H1 (cell line): ENCODE measurements around the gene RASAL2. TPM values are rescaled to one million over a fixed set of nuclear protein-coding genes. Genes with fewer than 3 reads are reported as not detected.

Source experiments
- CTCF ChIA-PET: fragments of 300-600 bp; sonication (Branson Sonifier 250); formaldehyde crosslinking; loops from one replicate; lab custom pipeline; 2021; ENCODE audit not compliant: partially characterized antibody; lab: Charles Lee
- POLR2A ChIA-PET: fragments of 300-600 bp; sonication (Branson Sonifier 250); formaldehyde crosslinking; loops from one replicate; lab custom pipeline; 2021; ENCODE audit warnings: inconsistent platforms; ENCODE audit not compliant: partially characterized antibody; lab: Charles Lee
- DNase-seq, 2 experiments: peaks; one replicate each; pipeline versions ENCODE4 v3.0.0 to v3.0.0-alpha.2; 2010 to 2022; ENCODE audit warnings: low spot score in 2 of 2, low read depth in 1 of 2, mixed read lengths in 1 of 2
- FAIRE-seq: peaks from 2 replicates; lab custom pipeline; 2011; peaks lifted over from hg19 to GRCh38; lab: Jason Lieb, UNC
- H2AFZ ChIP-seq: 2 replicates; pipeline ENCODE4 v1.8.1; 2012; ENCODE audit warnings: low read length, inconsistent platforms
- H2AK5ac ChIP-seq: 2 replicates; pipeline ENCODE4 v1.6.1; 2013; ENCODE audit warnings: low read depth, low read length
- H2BK120ac ChIP-seq: replicated peaks from 2 replicates; pipeline ENCODE3; 2013; ENCODE audit warnings: low read depth, low read length, inconsistent platforms
- H2BK12ac ChIP-seq: 2 replicates; pipeline ENCODE4 v1.6.1; 2013; ENCODE audit warnings: low read depth, low read length
- H2BK15ac ChIP-seq: 2 replicates; pipeline ENCODE4 v1.6.1; 2013; ENCODE audit warnings: low read length
- H2BK20ac ChIP-seq: 2 replicates; pipeline ENCODE4 v1.6.1; 2013; ENCODE audit warnings: low read length
- H2BK5ac ChIP-seq: 2 replicates; pipeline ENCODE4 v1.6.1; 2013; ENCODE audit warnings: low read depth, low read length
- H3K14ac ChIP-seq: 2 replicates; pipeline ENCODE4 v1.6.1; 2013; ENCODE audit warnings: inconsistent platforms; ENCODE audit not compliant: insufficient read length
- H3K18ac ChIP-seq: 2 replicates; pipeline ENCODE4 v1.6.1; 2013; ENCODE audit warnings: low read length; ENCODE audit errors: extremely low read depth
- H3K23ac ChIP-seq: 2 replicates; pipeline ENCODE4 v1.6.1; 2013; ENCODE audit warnings: inconsistent platforms; ENCODE audit not compliant: insufficient read length
- H3K23me2 ChIP-seq: 2 replicates; pipeline ENCODE4 v1.6.1; 2013; ENCODE audit warnings: low read depth, low read length
- H3K27ac ChIP-seq: 2 replicates; pipeline ENCODE4 v1.6.1; 2011; ENCODE audit warnings: low read depth, low read length, inconsistent platforms
- H3K27me3 ChIP-seq, 4 experiments: replicated peaks in 1 of 4; 1 replicate in 1 of 4; 2 replicates in 3 of 4; pipeline versions ENCODE4 v1.6.1 to v1.8.1; 2011 to 2013; ENCODE audit warnings: low read length in 3 of 4, mild to moderate bottlenecking in 3 of 4, inconsistent platforms in 2 of 4, mixed read lengths in 2 of 4, moderate library complexity in 1 of 4; ENCODE audit not compliant: control insufficient read depth in 3 of 4, insufficient read depth in 3 of 4; ENCODE audit errors: extremely low read depth in 1 of 4
- H3K36me3 ChIP-seq, 4 experiments: 2 replicates each; pipeline versions ENCODE4 v1.6.1 to v1.8.1; 2011 to 2013; ENCODE audit warnings: mild to moderate bottlenecking in 4 of 4, low read length in 3 of 4, moderate library complexity in 2 of 4, control low read depth in 1 of 4, inconsistent platforms in 1 of 4; ENCODE audit not compliant: insufficient read depth in 4 of 4, control insufficient read depth in 2 of 4
- H3K4ac ChIP-seq: replicated peaks from 2 replicates; pipeline ENCODE3; 2013; ENCODE audit warnings: low read length, low read depth, mixed read lengths, inconsistent platforms; ENCODE audit not compliant: insufficient read length
- H3K4me1 ChIP-seq, 4 experiments: replicated peaks in 1 of 4; 1 replicate in 1 of 4; 2 replicates in 3 of 4; pipeline versions ENCODE4 v1.6.1 to v1.8.1; 2011 to 2013; ENCODE audit warnings: low read length in 3 of 4, inconsistent platforms in 2 of 4, mixed read lengths in 1 of 4; ENCODE audit not compliant: insufficient read depth in 4 of 4, control insufficient read depth in 3 of 4
- H3K4me2 ChIP-seq, 2 experiments: 2 replicates each; pipeline versions ENCODE4 v1.6.1 to v1.8.1; 2011 to 2013; ENCODE audit warnings: low read depth in 2 of 2, low read length in 2 of 2, control low read depth in 1 of 2, inconsistent platforms in 1 of 2, mild to moderate bottlenecking in 1 of 2; ENCODE audit not compliant: insufficient read depth in 1 of 2
- H3K4me3 ChIP-seq, 4 experiments: fragments of 200-600, 300-600 bp in 1 of 4; sonication (generic), shearing (Covaris generic), sonication (Bioruptor Twin) in 1 of 4; 2 replicates each; pipeline versions ENCODE4 v1.5.1 to v1.8.1; 2011 to 2016; ENCODE audit warnings: low read length in 4 of 4, low read depth in 3 of 4, control low read depth in 2 of 4, inconsistent platforms in 2 of 4, mild to moderate bottlenecking in 2 of 4, mixed read lengths in 1 of 4, moderate library complexity in 1 of 4; ENCODE audit not compliant: insufficient read depth in 2 of 4; ENCODE audit errors: extremely low read depth in 1 of 4
- H3K56ac ChIP-seq: replicated peaks from 2 replicates; pipeline ENCODE3; 2013; ENCODE audit warnings: low read depth, mild to moderate bottlenecking, mixed read lengths, low read length, inconsistent platforms; ENCODE audit not compliant: insufficient read length
- H3K79me1 ChIP-seq: 2 replicates; pipeline ENCODE4 v1.6.1; 2013; ENCODE audit warnings: low read depth, low read length, control low read depth
- H3K79me2 ChIP-seq, 2 experiments: 2 replicates each; pipeline versions ENCODE4 v1.6.1 to v1.8.1; 2012 to 2013; ENCODE audit warnings: low read length in 2 of 2, mild to moderate bottlenecking in 2 of 2, inconsistent platforms in 1 of 2; ENCODE audit not compliant: insufficient read depth in 2 of 2, control insufficient read depth in 1 of 2
- H3K9ac ChIP-seq, 4 experiments: replicated peaks in 1 of 4; 1 replicate in 1 of 4; 2 replicates in 3 of 4; pipeline versions ENCODE4 v1.6.1 to v1.8.1; 2011 to 2013; ENCODE audit warnings: low read depth in 3 of 4, low read length in 3 of 4, control low read depth in 2 of 4, mild to moderate bottlenecking in 2 of 4, moderate library complexity in 2 of 4, inconsistent platforms in 1 of 4; ENCODE audit errors: extremely low read depth in 1 of 4
- H3K9me3 ChIP-seq, 2 experiments: 2 replicates each; pipeline versions ENCODE4 v1.6.1 to v1.8.1; 2012 to 2013; ENCODE audit warnings: mild to moderate bottlenecking in 2 of 2, moderate library complexity in 2 of 2, control low read depth in 1 of 2, inconsistent platforms in 1 of 2, low read depth in 1 of 2, low read length in 1 of 2, mixed read lengths in 1 of 2; ENCODE audit not compliant: insufficient read depth in 2 of 2
- H4K20me1 ChIP-seq, 2 experiments: replicated peaks in 1 of 2; 2 replicates each; pipeline versions ENCODE3 to v1.8.1; 2011 to 2013; ENCODE audit warnings: inconsistent platforms in 2 of 2, low read length in 2 of 2, mild to moderate bottlenecking in 1 of 2; ENCODE audit not compliant: insufficient read depth in 2 of 2, control insufficient read depth in 1 of 2
- H4K5ac ChIP-seq: 2 replicates; pipeline ENCODE4 v1.6.1; 2013; ENCODE audit warnings: low read length, low read depth, mixed read lengths, inconsistent platforms; ENCODE audit not compliant: insufficient read length
- H4K8ac ChIP-seq: 2 replicates; pipeline ENCODE4 v1.8.0; 2013; ENCODE audit warnings: mild to moderate bottlenecking, moderate library complexity, low read length, inconsistent platforms; ENCODE audit not compliant: insufficient read depth; ENCODE audit errors: extremely low read depth
- H4K91ac ChIP-seq: replicated peaks from 2 replicates; pipeline ENCODE3; 2013; ENCODE audit warnings: low read length, mixed read lengths, inconsistent platforms; ENCODE audit not compliant: insufficient read length
- GTF2F1 ChIP-seq: IDR thresholded peaks from 2 replicates; pipeline ENCODE4 v1.6.1; 2012; ENCODE audit warnings: low read depth, low read length, improper control_type of control experiment, borderline replicate concordance
- JUND ChIP-seq: IDR thresholded peaks from 2 replicates; pipeline ENCODE4 v1.6.1; 2011; ENCODE audit warnings: mild to moderate bottlenecking, improper control_type of control experiment, low read length
- NRF1 ChIP-seq: IDR thresholded peaks from 2 replicates; pipeline ENCODE4 v1.6.1; 2011; ENCODE audit warnings: mild to moderate bottlenecking, low read depth, low read length, improper control_type of control experiment
- POU5F1 ChIP-seq: IDR thresholded peaks from 2 replicates; pipeline ENCODE4 v1.6.1; 2011; ENCODE audit warnings: low read depth, mild to moderate bottlenecking, low read length, moderate library complexity
- RFX5 ChIP-seq: IDR thresholded peaks from 2 replicates; pipeline ENCODE4 v1.6.1; 2011; ENCODE audit warnings: low read depth, low read length, improper control_type of control experiment, borderline replicate concordance
- RNF2 ChIP-seq: fragments of 200-900, 300-1000 bp; sonication (generic); IDR thresholded peaks from 2 replicates; pipeline ENCODE4 v1.7.1; 2016; ENCODE audit warnings: borderline replicate concordance, low read depth, mild to moderate bottlenecking, antibody characterized with exemption, low read length; ENCODE audit not compliant: poor library complexity, severe bottlenecking; ENCODE audit errors: missing control alignments
- SRF ChIP-seq: IDR thresholded peaks from 2 replicates; pipeline ENCODE4 v1.6.1; 2011; ENCODE audit warnings: mild to moderate bottlenecking, low read depth, low read length, moderate library complexity
- TAF1 ChIP-seq: IDR thresholded peaks from 2 replicates; pipeline ENCODE4 v1.6.1; 2011; ENCODE audit warnings: mild to moderate bottlenecking, low read depth, low read length
- polyA plus RNA-seq, 7 experiments: library from polyadenylated mRNA; depleted of rRNA in 3 of 7; stranded (reverse) in 5 of 7; unstranded in 2 of 7; fragments of >200 nt in 5 of 7; fragments of 200-250 nt in 2 of 7; gene quantifications; 1 replicate in 5 of 7; 2 replicates in 1 of 7; 4 replicates in 1 of 7; pipeline versions ENCODE4 v1.2.1 to v1.2.3, GENCODE V29; 2011 to 2013; ENCODE audit warnings: missing spikeins in 2 of 7, mixed read lengths in 2 of 7
- total RNA-seq: library from RNA; stranded (reverse); fragmentation: NEBNext Ultra II Directional; extraction: Animal tissue kit (Norgen Biotek cat#: 25700); gene quantifications from 2 replicates; pipeline ENCODE4 v1.2.1, GENCODE V29; 2021

RASAL2 gene
- total and polyA plus RNA-seq, 2 of the 8 experiments (the other 6 are each of a cell fraction or from before 2014, with no cell fraction given): 15.9 to 32.5 TPM

- H3K4me2 ChIP-seq: no peak overlapping the region
Observed at GRCh38 chr1:178126261-178126660, 32.4 kb downstream of the RASAL2 start.

More at GRCh38 chr1:178126261-178126660, 32.4 kb downstream of the RASAL2 start:
- Histone ChIP-seq H3K79me2 (peaks cover 0 to 47% of the 10 kb centered on the region in 2 experiments; a peak in 3 of 4 replicates), H3K23ac (no peak overlapping the region), H4K8ac (no peak overlapping the region), H4K5ac (no peak overlapping the region), H3K27me3 (no peaks in the 10 kb centered on the region), H3K79me1 (0 out of 2 replicates have a peak, but pooled peaks cover 3% of the 10 kb centered on the region), H3K27ac (no peak overlapping the region), H3K4ac (no peak overlapping the region), H3K4me3 (no peak overlapping the region), H3K14ac (no peak overlapping the region), H3K9ac (no peak overlapping the region), H4K20me1 (peaks cover 0 to 2% of the 10 kb centered on the region in 2 experiments), H3K36me3 (no peaks in the 10 kb centered on the region), H2AK5ac (no peak overlapping the region), H2BK120ac (no peak overlapping the region), H3K56ac (no peak overlapping the region), H3K4me1 (peaks cover 0 to 4% (median 2%) of the 10 kb centered on the region in 4 experiments; a peak in 2 of 7 replicates), H2BK5ac (no peak overlapping the region), H2BK20ac (no peak overlapping the region), H4K91ac (no peak overlapping the region), H3K23me2 (no peaks in the 10 kb centered on the region), H3K18ac (no peak overlapping the region), H3K9me3 (no peaks in the 10 kb centered on the region), H2BK15ac (no peak overlapping the region), H2BK12ac (no peak overlapping the region), H2AFZ (no peak overlapping the region)
- TF ChIP-seq JUND (no peak), GTF2F1 (no peak), POU5F1 (no peak), RFX5 (no peak), SRF (no peak), RNF2 (no peak), TAF1 (no peak), NRF1 (no peak)
- CTCF ChIA-PET: interaction anchor here (0.6 kb wide), 1 partner anchor 9 kb away, joined by 3 read pairs; no protein-coding TSS in a partner anchor
- POLR2A ChIA-PET: no interaction called here
- no peak for FAIRE-seq
- no peak for DNase-seq
